Measurements from ENCODE around the gene CAMK1D.

GRCh38 chr10:12513003-12513365 lies 163.6 kb downstream of the CAMK1D start:
- TF ChIP-seq POLR2A (IDR thresholded peaks at IDR 0.05) (no peak), CTCF (IDR thresholded peaks at IDR 0.05) (no peak)
